Measurements from ENCODE around the gene NFE2L1. TPM values are rescaled to one million over a fixed set of nuclear protein-coding genes. Genes with fewer than 3 reads are reported as not detected.
"Not testable (repeated sequence)": the region's sequence is repeated elsewhere in the genome, so short reads cannot be mapped to it uniquely, and the experiment has no call there.

Gene NFE2L1
- total RNA-seq, 1 experiment from 2014 or later: 123 TPM

DNA sequence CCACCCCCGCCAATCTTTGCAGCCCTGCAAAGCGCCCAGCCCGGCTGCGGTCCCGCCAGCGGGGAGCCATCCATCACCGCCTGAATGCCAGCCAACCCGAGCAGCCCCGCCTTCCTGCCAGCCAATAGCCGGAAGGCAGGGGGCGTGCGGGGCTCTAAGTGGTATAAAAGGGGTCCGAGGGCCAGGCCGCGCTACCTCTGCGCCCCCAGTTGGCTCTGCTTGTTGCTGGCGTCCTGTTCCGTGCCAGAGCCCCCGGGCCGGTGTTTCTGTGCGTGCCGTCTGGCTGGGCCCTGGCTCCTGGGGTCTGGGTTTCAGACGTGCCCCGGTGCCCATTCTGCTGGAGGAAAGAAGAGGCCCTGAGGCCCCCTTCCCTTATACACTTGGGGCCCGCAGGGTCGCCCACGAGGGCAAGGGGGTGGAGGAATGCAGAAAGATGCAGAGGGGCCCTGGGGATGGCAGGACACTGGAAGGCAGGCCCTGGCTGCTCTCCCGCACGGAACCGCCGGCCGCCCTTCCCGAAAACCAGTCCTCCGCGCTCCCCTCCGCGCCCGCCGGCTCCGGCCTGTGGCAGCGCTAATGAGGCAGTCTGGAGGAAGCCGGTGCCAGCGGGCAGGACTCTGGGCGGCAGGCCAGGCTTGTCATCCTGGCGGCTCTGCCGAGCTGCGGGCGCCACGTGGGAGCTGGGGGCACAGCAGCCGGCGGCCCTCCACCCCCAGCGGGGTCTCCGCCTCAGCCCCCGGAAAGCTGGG is 24.6 kb upstream of the NFE2L1 start:
- DNase-seq (ENCODE audit: low read depth): peak; percentile 83

DNA sequence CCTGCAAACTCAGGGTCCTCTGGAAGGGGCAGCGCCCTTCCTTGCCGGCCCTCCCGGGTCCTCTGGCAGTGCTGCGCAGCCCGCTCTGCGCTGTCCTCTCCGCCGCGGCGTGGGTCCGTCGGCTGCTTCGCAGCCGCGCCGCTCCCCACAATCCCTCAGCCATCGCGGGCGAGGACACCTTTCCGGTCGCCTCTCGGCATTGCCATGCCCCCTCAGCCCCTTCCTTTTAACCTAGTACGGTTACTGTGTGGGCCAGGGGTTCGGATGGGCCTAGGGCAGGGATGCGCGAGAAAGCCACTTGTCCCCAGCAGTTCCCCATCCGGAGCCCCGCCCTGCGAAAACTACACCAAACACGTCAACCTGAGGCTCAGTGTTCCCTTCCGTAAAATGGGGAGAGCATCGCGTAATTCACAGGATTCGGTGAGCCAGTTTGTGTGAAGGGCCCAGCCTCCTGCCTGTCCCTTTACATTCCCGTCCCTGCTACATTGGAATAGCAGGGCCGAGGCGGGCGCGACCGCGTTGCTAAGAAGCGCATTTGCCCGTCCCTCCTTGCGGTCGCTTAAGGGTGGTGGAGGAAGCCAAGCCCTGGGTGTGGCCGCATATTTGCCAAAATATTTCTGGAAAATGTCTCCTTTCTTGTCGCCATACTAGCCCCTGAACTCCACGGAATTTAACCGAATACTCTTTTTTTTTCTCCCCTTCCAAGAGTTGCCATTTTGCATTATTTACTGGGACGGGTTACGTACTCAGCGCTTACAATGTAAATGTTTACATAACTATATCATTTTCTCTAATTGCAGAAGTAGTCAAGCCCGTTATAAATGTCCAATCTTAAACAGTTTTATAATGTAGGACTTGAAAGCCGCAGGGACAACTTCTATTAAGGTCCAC is 23.8 kb upstream of the NFE2L1 start:
- DNase-seq (ENCODE audit: low read depth): peak; percentile 60

DNA sequence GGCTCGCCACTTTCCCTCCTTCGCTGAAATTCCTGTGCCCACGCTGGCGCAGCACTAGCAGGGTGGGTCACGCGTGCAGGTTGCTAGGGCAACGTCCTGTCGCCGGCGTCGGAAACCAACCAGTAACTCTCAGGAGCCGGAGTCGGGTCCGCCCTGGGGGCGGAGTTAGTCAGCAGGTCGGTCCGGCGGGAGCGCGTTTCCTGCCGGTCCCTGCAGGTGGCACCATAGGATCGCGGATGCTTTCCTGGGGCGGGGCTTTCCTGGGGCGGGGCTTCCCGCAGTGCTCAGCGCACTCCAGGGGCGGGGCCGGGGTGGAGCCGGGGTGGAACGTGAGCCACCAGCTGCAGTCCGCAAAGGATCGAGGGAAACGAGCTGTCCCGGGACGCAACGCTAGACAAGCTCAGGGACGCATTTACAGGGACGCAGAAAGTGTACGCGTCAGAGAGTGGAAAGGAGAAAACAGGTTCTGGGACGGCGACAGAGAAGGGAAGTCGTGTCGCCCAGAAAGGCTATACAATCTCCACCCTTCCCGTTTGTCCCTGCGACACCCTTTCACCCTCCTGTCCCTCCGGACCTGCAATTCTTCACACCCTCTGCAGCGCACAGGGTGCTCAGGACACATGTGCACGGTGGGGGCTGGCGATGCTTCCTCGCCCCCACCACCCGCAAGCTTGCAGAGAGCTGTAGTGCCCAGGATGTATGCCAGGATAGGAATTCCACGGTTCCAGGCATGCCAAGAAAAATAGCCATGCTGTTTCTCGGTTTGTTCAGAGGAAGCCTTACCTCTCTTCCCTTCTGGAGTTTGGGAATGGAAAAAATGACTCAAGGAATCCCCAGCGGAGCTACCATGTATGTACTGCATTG is 22.9 kb upstream of the NFE2L1 start:
- peak; percentile 95 for DNase-seq (ENCODE audit: low read depth)

DNA sequence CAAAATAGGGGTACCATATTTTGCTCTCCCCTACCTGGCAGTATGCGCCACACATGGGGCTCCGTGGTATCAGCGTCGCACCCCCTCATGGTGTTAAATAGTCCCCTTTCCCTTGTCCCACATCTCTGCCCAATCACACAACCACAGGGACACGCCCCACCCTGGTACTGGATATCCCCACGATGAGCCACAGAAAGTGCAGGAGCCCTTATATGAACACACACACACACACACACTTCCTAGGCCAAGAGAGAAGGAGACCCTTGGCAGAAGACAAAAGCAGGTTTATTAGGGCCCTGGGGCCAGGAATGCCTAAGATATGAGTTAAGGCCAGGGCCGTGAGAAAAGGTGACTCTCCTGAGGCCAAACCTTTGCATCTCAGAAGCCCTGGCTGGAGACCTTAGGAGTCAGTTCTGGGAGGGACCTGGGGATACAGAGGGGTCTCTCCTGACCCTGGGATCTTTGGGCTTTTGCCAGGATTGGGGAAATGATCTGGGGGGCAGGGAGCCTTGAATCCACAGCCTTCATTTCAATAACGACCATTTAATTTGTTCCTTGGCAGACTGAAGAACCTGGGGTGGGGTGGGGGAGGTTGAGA is 22.2 kb upstream of the NFE2L1 start:
- DNase-seq (ENCODE audit: low read depth): no peak

DNA sequence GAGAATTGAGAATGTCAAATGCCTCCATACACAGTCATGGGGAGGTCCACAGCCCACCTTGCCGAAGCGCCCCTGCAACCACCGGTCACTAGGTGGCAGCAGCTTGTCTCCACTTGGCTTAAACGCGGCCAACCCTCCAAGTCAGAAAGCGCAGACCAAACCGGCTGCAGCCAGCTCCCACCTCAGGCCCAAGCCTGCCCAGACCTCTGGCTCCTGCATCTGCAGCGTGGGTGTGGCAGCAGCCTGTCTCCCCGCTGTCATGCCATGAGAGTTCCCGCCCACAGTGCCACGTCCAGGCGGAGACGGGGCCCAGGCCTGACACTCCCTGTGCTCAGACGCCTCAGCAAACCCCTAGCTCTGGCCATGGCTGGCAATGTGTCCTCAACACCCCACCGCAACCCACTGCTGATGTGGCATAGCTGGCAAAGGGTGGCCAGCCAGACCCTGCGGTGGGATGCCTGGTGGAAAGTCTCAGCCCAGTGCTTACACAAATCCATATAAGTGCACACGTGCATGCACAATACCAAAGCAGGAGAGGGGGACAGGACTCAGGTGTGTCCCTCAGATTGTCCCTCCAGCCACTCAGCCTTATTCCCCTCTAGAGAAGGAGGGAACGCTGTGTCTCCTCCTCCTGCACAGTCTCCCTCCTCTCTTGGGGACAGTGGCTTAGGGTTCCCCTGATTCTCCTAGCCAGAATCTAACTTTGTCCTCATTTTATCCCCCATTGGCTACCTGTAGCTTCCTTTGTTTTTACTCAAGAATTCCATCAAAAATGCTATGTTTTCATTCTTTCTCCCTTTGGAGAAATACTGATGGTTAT is 21.4 kb upstream of the NFE2L1 start:
- DNase-seq (ENCODE audit: low read depth): peak; percentile 91

DNA sequence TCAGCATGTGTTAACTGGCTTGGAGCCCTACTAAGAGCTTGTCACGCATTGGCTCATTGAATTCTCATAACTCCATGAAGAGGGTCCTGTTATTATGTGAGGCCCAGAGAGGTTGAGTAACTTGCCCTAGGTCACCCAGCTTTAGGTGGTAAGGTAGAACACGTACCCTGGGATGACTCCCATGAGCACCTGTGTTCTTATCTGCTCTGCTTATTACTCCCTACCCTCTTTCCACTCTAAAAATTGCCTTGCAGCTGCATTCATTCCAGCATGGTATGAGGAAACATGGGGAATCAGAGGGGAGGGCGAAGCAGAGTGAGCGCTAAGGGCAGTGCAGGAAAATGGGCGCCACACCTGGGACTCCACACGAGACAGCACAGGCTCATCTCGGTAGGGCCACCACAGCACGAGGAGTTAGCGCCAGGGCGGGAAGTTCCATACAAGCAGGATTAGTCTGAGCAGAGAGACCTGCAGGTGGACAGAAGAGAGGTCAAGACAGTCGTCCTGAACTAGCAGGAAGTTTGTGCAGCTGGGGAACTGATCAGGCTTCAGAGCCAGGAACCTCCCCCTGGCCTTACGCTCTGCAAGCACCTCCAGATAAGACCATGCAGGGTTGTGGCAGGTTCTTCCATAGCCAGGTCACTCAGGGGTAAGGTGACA is 20.7 kb upstream of the NFE2L1 start:
- no peak for DNase-seq (ENCODE audit: low read depth)

DNA sequence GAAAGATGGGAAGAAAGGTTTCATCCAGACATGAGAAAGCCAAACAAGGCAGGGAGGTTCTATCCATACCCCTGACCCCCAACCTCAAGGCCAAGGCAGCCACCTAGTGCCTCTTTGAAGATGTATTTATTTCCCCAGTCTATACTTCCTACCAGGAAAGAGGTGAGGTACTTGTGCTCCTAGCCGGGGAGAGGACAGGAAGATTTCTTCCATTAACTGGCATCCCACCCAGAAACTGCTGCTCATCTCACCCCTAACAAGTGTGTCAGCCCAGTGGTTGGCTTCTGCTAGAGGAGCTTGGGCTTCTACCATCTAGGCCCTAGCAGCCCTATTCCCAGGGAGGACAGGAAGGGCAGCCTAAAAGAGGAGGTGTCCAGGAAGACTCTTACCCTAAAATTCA is 19.4 kb upstream of the NFE2L1 start:
- no peak for DNase-seq (ENCODE audit: low read depth)

DNA sequence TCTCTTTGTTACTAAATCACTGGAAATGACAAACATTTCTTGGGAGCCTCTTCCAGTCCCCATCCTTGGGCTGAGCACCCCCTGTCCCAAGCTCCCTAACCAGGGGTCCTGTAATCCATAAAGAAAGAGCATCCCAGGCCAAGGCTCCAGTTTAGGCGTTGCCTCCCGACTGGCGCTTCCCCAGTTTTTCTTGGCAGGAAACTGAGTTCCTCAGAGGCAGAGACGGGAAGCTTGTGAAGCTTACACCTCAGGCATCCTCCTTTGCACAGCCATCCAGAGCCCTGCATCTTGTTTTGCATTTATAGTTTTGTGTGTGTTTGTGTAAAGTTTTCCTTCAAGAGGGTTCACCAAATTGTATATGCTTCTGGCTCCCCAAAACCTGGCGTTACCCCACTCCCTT is 17.6 kb upstream of the NFE2L1 start:
- DNase-seq (ENCODE audit: low read depth): no peak

DNA sequence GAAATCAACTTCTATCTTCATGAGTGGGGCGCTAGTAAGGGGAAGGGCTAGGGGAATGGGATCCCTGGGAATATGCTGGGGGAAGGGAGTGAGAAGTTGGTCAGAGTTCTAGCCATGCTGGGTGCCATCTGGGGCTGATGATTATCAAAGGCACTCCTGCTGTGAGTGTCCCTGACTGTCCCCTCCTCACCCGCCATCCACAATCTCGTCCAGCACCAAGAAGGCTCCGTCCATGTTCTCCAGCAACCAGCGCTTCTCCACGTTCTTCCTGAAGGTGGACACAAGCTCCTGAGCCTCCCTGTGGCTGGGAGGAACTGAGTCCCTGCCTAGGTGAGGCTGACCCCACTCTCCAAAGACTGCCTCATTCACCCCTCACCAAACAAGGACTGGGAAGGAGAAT is 16.2 kb upstream of the NFE2L1 start:
- DNase-seq (ENCODE audit: low read depth): no peak

DNA sequence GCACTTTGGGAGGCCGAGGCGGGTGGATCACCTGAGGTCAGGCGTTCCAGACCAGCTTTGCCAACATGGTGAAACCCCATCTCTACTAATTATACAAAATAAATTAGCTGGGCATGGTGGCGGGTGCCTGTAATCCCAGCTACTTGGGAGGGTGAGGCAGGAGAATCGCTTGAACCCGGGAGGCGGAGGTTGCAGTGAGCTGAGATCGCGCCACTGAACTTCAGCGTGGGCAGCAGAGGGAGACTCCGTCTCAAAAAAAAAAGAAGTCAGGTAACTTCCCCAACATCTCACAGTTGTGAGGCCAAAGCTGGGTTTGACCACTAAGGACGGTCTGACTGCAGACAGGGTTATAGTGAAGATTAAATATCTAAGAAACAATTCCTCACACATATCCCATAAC is 13.4 kb upstream of the NFE2L1 start:
- not testable (repeated sequence) for DNase-seq (ENCODE audit: low read depth)

DNA sequence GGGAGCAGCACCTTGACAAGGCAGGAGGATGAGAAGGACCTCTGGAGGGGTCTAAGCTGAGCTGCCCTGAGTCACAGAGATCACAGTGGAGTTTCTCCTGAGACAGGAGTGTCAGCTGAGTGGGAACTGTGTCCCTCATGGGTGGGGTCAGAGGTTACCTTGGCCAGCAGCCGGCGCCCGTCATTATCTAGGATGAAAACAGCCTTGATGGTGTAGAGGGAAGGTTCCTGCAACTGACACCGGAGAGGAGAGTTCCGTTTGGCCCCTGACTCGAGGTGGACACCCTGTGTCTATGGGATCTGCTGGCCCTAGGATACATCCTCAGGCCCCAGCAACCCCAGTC is 11.5 kb upstream of the NFE2L1 start:
- no peak for DNase-seq (ENCODE audit: low read depth)

DNA sequence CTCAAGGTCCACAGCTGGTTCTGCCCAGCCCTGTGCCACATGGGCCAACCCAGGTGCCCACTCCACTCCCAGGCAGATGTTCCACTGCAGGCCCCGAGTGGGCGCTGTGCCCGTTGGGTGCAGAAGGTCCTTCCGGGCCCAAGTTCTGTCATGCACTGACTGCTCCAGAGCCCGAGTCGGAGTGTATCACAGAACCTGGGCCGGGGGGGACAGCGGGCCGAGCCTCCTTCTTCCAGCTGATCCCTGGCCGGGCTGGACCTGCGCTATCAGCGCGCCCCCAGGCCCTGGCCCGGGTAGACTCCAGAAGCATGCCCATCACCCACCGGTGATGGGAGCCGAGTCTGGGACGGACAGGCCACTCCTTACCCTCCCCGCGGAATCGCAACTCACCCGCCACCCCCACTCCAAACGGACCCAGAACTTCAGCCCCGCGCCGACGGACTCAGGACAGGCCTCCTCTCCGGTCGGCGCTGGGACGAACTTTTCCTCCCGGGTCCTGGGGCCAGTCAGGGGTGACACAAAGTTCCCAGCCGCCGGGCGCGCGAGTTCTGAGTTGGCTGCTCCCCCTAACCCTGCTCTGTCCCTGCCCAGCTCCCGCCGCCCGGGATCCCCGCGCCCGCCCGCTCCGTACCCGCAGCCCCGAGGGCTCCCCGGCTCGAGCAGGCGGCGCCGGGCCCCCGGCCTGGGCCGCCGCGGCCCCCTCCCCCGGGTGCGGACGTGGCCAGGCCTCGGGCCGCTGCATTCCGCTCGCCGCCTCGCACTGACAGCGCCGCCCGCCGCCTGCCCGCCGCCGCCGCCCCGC is 10.9 kb upstream of the NFE2L1 start, which contains the start of gene COPZ2:
TSS of gene COPZ2 (minus strand) at position 762 of the 802 bp plus-strand sequence. CDS start at position 742, 20 bp downstream.
- peak; percentile 75 for DNase-seq (ENCODE audit: low read depth)

DNA sequence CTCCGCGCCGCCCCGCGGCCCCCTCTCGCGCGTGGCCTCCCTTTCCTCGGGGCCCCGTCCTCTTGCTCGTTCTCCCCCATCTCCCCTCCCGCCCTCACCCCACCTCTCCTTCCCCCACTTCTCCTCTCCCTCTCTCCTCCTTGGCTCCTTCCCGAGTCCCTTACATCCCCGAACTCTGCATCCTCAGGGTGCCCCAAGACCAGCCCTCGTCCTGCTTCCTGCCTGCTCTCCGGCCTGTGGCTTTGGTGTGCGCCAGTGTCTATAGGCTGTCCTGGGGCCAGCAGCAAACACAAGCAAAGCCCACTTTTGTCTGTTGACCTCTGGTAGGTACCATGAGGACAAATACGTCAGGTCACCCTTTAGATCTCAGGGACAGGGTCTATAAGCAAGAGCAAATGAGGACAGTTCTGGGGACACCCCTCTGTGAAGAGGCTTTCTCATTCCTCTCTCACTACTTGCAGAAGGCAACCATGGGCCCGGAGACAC is 10.3 kb upstream of the NFE2L1 start:
- no peak for DNase-seq (ENCODE audit: low read depth)

DNA sequence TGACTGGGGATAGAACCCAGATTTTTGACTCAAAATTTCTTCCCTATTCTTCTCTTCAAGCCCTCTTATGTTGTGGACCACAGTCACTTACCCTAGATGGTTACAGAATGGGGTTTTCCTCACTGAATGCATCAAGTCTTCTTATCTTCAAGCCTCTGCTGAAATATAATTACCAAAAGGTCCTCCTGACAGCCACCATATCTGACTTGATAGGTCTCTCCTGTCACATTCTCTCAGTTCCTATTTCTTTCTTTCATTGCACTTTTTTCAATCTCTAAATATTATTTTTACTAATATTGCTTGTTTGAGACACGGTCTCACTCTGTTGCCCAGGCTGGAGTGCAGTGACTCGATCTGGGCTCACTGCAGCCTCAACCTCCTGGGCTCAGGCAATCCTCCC is 9.5 kb upstream of the NFE2L1 start:
- DNase-seq (ENCODE audit: low read depth): no peak

DNA sequence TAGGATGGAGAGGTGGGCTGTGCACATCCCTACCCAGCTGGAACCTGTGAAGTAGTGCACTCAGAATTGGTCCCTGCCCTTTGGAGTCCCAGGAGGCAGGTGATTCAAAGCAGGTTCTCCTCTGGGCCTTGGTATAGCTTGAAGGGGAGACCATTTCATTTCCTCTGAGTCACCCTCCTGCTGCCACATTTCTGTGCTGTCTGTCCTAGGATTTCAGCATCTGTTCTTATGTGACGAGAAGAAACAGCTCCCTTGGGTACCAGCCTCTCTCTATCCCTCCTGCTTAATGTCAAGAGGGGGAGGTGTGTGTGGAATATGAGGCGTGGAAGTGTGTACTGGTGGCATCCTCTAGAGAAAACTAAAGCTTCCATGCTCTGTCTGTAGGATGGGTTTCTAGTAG is 5.0 kb upstream of the NFE2L1 start:
- peak; percentile 87 for DNase-seq (ENCODE audit: low read depth)

DNA sequence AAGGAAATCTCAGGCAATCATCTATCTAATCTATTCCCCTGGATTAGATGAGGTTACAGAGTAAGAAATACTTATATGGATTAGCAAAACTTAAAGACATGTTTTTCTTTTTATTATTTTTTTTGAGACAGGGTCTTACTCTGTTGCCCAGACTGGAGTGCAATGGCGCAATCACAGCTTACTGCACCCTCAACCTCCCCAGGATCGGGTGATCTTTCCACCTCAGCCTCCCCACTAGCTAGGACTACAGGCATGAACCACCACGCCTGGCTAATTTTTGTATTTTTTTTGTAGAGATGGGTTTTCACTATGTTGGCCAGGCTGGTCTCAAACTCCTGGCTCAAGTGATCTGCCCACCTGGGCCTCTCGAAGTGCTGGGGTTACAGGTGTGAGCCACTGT is 3.3 kb upstream of the NFE2L1 start:
- no peak for DNase-seq (ENCODE audit: low read depth)

DNA sequence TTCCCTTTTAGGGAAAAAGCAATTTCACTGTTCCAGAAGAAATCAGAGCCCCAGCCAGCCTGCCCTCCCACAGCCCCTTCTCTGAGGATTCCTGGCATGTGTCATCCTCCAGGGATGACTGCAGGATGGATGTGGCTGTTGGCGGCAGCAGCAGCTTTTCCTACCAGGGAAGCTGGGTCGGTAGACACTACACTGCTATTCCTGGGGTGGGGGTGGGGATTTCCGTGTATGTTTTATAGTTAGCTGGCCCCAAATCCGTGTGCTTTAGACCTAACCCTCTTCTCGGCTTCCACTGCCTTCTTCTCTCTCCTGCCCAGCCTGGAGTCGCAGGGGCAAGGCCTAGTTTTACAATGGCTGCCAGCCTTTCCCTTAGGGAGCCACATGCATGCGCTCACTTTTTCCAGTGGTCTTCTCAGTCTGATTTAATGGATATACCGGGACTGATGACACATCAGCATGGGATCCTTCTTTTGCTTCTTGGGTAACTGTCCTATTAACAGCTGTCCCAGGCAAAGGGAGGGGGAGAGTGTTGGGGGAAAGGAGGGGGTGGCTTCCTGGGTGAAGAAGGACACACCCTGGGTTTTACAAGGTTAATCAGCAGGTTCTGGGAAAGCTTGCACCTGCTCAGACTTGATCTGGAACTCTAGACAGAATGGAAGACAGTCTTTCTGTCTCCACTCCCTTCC is 2.7 kb upstream of the NFE2L1 start:
- DNase-seq (ENCODE audit: low read depth): peak; percentile 96

DNA sequence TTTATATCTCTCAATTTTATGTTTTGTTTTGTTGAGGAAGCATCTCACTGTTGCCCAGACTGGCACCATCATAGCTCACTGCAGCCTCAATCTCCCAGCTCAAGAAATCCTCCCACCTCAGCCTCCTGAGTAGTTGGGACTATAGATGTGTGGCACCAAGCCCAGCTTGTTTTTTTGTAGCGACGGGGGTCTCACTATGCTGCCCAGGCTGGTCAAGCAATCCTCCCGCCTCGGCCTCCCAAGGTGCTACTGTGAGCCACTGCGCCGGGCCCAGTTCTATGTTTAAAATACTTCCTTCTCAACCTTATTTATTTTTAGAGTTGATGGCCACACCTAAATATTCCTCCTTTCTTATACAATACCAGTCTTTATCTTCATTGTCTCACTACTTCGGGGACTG is 1.9 kb upstream of the NFE2L1 start:
- no peak for DNase-seq (ENCODE audit: low read depth)

All from LHCN-M2 (cell line).